ENCODE measurements around the gene PCDHGB4. TPM values are rescaled to one million over a fixed set of nuclear protein-coding genes. Genes with fewer than 3 reads are reported as not detected.

PCDHGB4 gene
- total RNA-seq, 4 donors from 2014 or later = 4.1 to 10.3 (median 7.2) TPM

GRCh38 chr5:141362719-141363118, 24.8 kb upstream of the PCDHGB4 start:
- peaks cover 26% of the 10 kb centered on the region for H3K27me3 ChIP-seq
- DNase-seq (ENCODE audit: low spot score in 2 of 2) = no peak
- TF ChIP-seq EP300 (IDR thresholded peaks at IDR 0.05) (no peak), POLR2A (IDR thresholded peaks at IDR 0.05) (no peak), CTCF (IDR thresholded peaks at IDR 0.05) (no peak), POLR2AphosphoS5 (IDR thresholded peaks at IDR 0.05) (no peak)
- no peak overlapping the region for H3K27ac ChIP-seq
- H3K4me1 ChIP-seq = peaks cover 3% of the 10 kb centered on the region
- H3K36me3 ChIP-seq = no peaks in the 10 kb centered on the region
- H3K9me3 ChIP-seq = peaks cover 64% of the 10 kb centered on the region
- no peak overlapping the region for H3K4me3 ChIP-seq

GRCh38 chr5:141363952-141364660, 23.4 kb upstream of the PCDHGB4 start, which contains the start of gene PCDHGA5:
PCDHGA5 (plus strand) TSS chr5:141364162; CDS start chr5:141364331, 169 bp downstream.
- DNase-seq (ENCODE audit: low spot score in 2 of 2) = no peak
- WGBS = 27% methylated on average over 34 of the region's 34 CpGs
- H3K9me3 ChIP-seq = peaks cover 61% of the 10 kb centered on the region
- H3K36me3 ChIP-seq = no peaks in the 10 kb centered on the region
- H3K27me3 ChIP-seq = peaks cover 26% of the 10 kb centered on the region
- TF ChIP-seq CTCF (IDR thresholded peaks at IDR 0.05) = no peak
- TF ChIP-seq POLR2A (IDR thresholded peaks at IDR 0.05) = no peak
- TF ChIP-seq POLR2AphosphoS5 (IDR thresholded peaks at IDR 0.05) = no peak
- TF ChIP-seq EP300 (IDR thresholded peaks at IDR 0.05) = no peak
- peak within 1 kb of the TSS; percentile 4 for H3K4me3 ChIP-seq
- no peak within 1 kb of the TSS for H3K27ac ChIP-seq
- H3K4me1 ChIP-seq = peaks cover 3% of the 10 kb centered on the region

- H3K27ac ChIP-seq = no peak overlapping the region
- peaks cover 57% of the 10 kb centered on the region for H3K9me3 ChIP-seq
- TF ChIP-seq POLR2A (IDR thresholded peaks at IDR 0.05) = no peak
- no peak for TF ChIP-seq EP300 (IDR thresholded peaks at IDR 0.05)
- TF ChIP-seq POLR2AphosphoS5 (IDR thresholded peaks at IDR 0.05) = no peak
- no peak for TF ChIP-seq CTCF (IDR thresholded peaks at IDR 0.05)
- no peaks in the 10 kb centered on the region for H3K36me3 ChIP-seq
- H3K4me1 ChIP-seq = peaks cover 3% of the 10 kb centered on the region
- DNase-seq (ENCODE audit: low spot score in 2 of 2) = no peak
- no peak overlapping the region for H3K4me3 ChIP-seq
- H3K27me3 ChIP-seq = peaks cover 28% of the 10 kb centered on the region
- WGBS = 34% methylated on average over 34 of the region's 46 CpGs
Measured at GRCh38 chr5:141366016-141366896, 21.2 kb upstream of the PCDHGB4 start.

- no peak for DNase-seq (ENCODE audit: low spot score in 2 of 2)
- TF ChIP-seq POLR2A (IDR thresholded peaks at IDR 0.05) (no peak), POLR2AphosphoS5 (IDR thresholded peaks at IDR 0.05) (no peak), CTCF (IDR thresholded peaks at IDR 0.05) (peak in 1 of 2 donors; percentile 27)
- no peak within 1 kb of the TSS for H3K27ac ChIP-seq
- no peaks in the 10 kb centered on the region for H3K36me3 ChIP-seq
- peaks cover 63% of the 10 kb centered on the region for H3K9me3 ChIP-seq
- H3K4me3 ChIP-seq = peak within 1 kb of the TSS; percentile 37
- peaks cover 15% of the 10 kb centered on the region for H3K27me3 ChIP-seq
- H3K4me1 ChIP-seq = no peaks in the 10 kb centered on the region
- WGBS = 21% methylated on average over 32 of the region's 32 CpGs
Measured at GRCh38 chr5:141369994-141370848, 17.3 kb upstream of the PCDHGB4 start, which contains the start of gene PCDHGB3. PCDHGB3 (plus strand) TSS chr5:141370242; CDS start chr5:141370395, 153 bp downstream.

Measured in suprapubic skin (tissue), 4 donors.